SKM-1 treated with dmso at 0.1 percent for 144 hours (cell line): ENCODE results near the gene CD247.

Experiments
- DNase-seq: peaks from one replicate; lab custom pipeline; 2025; ENCODE audit not compliant: unreplicated experiment; lab: John Stamatoyannopoulos, UW

CD247 gene

DNA sequence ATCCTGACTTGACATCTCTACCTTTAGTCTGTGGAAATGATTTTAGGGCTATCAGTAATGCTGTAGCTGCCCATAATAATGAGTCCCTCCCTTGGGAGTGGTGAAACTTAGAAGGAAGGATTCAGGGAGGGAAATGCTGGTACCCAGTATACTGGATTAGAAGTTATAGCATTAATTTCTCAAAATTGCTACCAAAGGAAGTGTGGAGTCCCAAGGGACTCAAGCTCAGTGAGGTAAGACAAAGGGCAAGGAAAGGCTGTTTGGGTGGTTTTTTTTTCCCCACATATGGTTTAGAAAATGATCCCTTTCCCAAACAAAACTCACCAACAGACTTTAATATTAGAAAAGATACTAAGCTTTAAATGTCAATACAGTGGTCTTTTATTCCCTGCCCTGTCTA, 99.9 kb downstream of the CD247 start:
- no peak for DNase-seq

DNA sequence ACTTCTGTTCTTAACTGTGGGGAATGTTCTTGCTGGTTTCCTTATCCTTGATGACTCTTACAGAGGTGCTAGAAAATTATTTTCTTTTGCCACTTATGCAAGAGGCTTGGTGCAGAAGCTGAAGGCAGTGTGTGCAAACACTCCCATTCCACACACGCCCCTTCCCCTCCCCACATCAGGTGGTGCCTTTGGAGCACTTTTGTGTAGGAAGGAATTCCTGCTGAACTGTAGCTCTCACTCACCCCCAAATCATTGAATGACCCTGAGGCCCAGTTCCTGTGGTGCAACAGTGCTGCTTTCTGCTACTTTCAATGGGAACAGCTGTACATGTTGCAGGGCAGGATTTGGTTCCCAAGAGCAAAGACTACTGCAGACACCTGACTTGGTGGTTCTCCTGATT, 101.8 kb downstream of the CD247 start:
- DNase-seq = no peak

GRCh38 chr1:167413328-167413727, 105.0 kb downstream of the CD247 start:
- no peak for DNase-seq

GRCh38 chr1:167412920-167413319, 105.4 kb downstream of the CD247 start:
- DNase-seq = no peak

GRCh38 chr1:167412072-167412471, 106.3 kb downstream of the CD247 start:
- DNase-seq = no peak

DNA sequence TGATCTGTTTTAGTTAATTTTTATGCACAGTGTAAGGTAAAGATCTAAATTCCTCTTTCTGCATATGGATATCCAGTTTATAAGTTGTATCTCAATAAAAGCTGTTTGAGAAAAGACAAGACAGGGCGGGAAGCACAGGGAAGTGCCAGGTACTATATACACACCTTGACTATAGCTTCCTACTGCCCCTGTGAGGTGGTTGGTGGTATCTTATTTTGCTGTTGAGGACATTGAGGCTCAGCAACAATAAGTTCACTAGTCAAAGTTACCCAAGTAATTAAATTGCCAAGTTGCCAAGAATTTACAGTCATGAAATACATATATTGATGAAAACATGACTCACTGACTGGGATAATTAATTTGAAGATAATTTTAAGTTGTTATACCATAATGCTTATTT, 109.1 kb downstream of the CD247 start:
- no peak for DNase-seq

DNA sequence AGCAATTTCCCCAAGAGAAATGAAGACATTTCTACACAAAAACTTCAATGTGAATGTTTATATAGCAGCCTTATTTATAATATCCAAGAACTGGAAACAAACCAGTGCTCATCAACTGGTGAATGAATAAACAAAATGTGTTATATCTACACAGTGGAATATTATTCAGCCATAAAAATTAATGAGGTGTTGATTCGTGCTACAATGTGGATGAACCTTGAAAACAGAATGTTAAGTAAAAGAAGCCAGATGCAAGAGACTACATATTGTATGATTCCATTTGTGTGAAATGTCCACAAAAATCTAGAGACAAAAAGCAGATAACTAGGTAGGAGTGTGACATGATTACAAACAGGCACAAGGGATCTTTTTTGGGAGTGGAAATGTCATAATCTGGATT, 110.0 kb downstream of the CD247 start:
- no peak for DNase-seq

- no peak for DNase-seq
These were observed 113.4 kb downstream of the CD247 start for GRCh38 chr1:167404908-167405307.

- no peak for DNase-seq
These were observed 114.0 kb downstream of the CD247 start for GRCh38 chr1:167404161-167404888.

- DNase-seq = peak; percentile 61
These were observed 117.0 kb downstream of the CD247 start for GRCh38 chr1:167401260-167401873.

DNA sequence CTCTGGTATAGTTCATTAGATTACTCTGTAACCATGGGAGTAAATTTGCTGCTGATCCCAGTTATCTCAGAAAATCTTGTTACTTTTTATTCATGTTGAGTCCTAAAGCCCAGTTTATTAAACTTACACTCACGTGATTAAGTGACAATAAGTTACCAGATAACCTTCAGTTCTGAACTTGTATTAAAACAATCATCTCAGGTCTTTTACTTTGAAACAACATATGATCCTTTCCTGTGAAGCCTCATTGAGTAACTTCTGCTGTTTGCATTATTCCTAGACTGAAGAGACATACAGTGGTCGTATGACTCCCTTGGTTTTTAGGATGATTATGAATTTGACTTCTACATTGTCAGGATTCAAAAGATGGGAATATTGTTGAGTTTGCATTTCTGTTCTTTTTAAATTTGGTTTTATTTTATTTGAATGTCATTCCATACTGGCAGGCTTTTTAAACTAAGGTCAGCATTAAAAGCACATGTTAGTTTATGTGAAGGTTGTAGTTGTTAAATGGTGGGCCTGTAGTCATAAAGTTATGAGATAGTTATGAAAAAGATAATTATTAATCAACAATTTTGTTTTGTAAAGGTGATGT, 117.9 kb downstream of the CD247 start:
- no peak for DNase-seq

- DNase-seq = no peak
These were observed 126.1 kb downstream of the CD247 start for GRCh38 chr1:167392200-167392696.

GRCh38 chr1:167388976-167389375, 129.4 kb downstream of the CD247 start:
- no peak for DNase-seq

GRCh38 chr1:167387251-167387910, 130.9 kb downstream of the CD247 start:
- no peak for DNase-seq
